Upper lobe of right lung (tissue), 1 donor: ENCODE data around the gene KLHDC7A. TPM values are rescaled to one million over a fixed set of nuclear protein-coding genes. Genes with fewer than 3 reads are reported as not detected.

ENCODE experiments used
- ATAC-seq: fragments of 200-7000 bp; cut with Tn5 transposase; one replicate; pipeline ENCODE4 v1.9.1; 2020; ENCODE audit warnings: mild to moderate bottlenecking, moderate library complexity
- DNase-seq: peaks from one replicate; pipeline ENCODE4 v3.0.0-alpha.2; 2020
- H3K27ac ChIP-seq: fragments of 200-600 bp; one replicate; pipeline ENCODE4 v1.8.0; 2022
- H3K27me3 ChIP-seq: fragments of 200-600 bp; one replicate; pipeline ENCODE4 v1.8.0; 2022; ENCODE audit warnings: mild to moderate bottlenecking
- H3K36me3 ChIP-seq: fragments of 200-600 bp; one replicate; pipeline ENCODE4 v1.8.0; 2022
- H3K4me1 ChIP-seq: fragments of 200-600 bp; one replicate; pipeline ENCODE4 v1.8.0; 2022
- H3K4me3 ChIP-seq: fragments of 200-600 bp; one replicate; pipeline ENCODE4 v1.8.0; 2022; ENCODE audit warnings: mild to moderate bottlenecking
- H3K9me3 ChIP-seq: fragments of 200-600 bp; one replicate; pipeline ENCODE4 v1.8.0; 2022
- CTCF ChIP-seq: fragments of 200-600 bp; IDR thresholded peaks from one replicate; pipeline ENCODE4 v1.8.0; 2022; ENCODE audit warnings: antibody characterized with exemption
- intact Hi-C: fragments of 100-400 bp; cut with DNase I; formaldehyde crosslinking; loops from one replicate; pipeline ENCODE4 v1.11.0; 2022
- total RNA-seq: library from RNA; stranded (reverse); fragmentation: NEBNext Ultra II Directional; extraction: Animal tissue kit (Norgen Biotek cat#: 25700); gene quantifications from one replicate; pipeline ENCODE4 v1.2.1, GENCODE V29; 2021
- donor health status: DM: no; HTN: yes; CAD: no; lungs with severe emphysema.

KLHDC7A gene
- total RNA-seq, 1 donor from 2014 or later = 1.3 TPM

DNA sequence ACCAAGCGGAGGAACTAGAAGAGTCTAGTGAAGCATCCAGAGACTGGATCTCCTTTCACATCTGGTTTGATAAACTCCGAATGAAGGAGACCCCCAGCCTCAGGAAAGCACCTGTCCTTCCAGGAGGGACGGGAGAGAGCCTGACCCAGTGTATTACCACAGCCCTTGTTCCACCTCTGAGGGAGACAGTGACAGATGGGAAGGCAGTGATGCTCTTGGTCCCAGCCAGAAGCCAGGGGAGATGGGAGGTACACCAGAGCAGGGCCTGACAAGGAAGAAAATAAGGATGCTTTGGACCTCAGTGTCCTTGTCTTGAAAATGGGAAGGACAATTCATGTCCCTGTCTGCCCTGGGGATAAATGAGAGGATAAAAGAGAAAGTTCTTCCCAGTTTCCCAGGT, 3.5 kb downstream of the KLHDC7A start:
- DNase-seq (no peak), ATAC-seq (no peak)
- intact Hi-C loops = no loop called here

GRCh38 chr1:18484721-18485120, 4.0 kb downstream of the KLHDC7A start:
- Histone ChIP-seq H3K4me1 (peaks cover 11% of the 10 kb centered on the region), H3K36me3 (no peaks in the 10 kb centered on the region), H3K9me3 (no peaks in the 10 kb centered on the region), H3K27me3 (no peaks in the 10 kb centered on the region), H3K27ac (no peak overlapping the region), H3K4me3 (no peak overlapping the region)
- ATAC-seq (no peak), DNase-seq (no peak)
- intact Hi-C loops = no loop called here
- no peak for TF ChIP-seq CTCF

More for the DNA sequence above, 3.5 kb downstream of the KLHDC7A start:
- no peak overlapping the region for H3K27ac ChIP-seq
- no peaks in the 10 kb centered on the region for H3K27me3 ChIP-seq
- H3K9me3 ChIP-seq = no peaks in the 10 kb centered on the region
- no peaks in the 10 kb centered on the region for H3K36me3 ChIP-seq
- TF ChIP-seq CTCF = no peak
- H3K4me1 ChIP-seq = peaks cover 11% of the 10 kb centered on the region
- H3K4me3 ChIP-seq = no peak overlapping the region

DNA sequence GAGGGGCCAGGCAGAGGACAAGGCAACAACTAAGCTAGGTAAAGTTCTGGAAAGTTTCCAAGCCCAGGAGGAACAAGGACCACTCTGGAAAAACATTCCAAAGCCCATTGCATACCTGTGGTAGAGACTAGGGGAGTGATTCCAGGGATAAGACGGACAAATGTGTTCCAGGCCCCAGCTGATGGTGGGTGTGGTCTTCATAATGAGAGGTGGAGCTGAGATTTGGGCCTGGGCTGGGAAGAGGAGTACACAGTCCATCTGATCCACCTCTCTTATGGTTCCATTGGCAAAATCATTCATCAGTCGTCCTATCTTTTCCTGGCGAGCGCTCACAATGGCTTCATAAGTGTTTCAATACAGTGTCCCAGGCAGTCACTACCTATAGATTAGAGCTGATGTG, 4.5 kb downstream of the KLHDC7A start:
- intact Hi-C loops = no loop called here
- H3K27ac ChIP-seq = no peak overlapping the region
- H3K4me1 ChIP-seq = peaks cover 11% of the 10 kb centered on the region
- no peaks in the 10 kb centered on the region for H3K27me3 ChIP-seq
- no peak for ATAC-seq
- DNase-seq = no peak
- no peak overlapping the region for H3K4me3 ChIP-seq
- H3K9me3 ChIP-seq = no peaks in the 10 kb centered on the region
- no peak for TF ChIP-seq CTCF
- H3K36me3 ChIP-seq = no peaks in the 10 kb centered on the region

DNA sequence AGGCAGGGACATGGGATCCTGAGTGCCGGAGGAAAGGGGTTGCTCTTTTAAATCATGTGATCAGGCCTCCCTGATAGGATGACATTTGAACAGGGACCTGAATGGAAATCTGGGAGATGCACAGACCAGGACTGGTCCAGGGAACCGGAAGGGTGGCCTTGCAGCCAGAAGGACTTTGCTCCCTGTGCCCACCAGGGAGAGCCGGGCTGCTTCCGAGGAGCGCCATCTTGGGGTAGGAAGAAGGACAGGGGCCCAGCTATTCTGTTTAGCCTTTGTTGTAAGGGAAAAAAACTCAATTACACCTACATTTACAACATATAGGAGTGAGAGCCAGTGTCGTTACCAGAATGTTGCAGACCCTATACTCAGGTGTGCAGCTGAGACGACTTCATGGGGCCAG, 5.5 kb downstream of the KLHDC7A start:
- H3K27me3 ChIP-seq = no peaks in the 10 kb centered on the region
- H3K4me3 ChIP-seq = no peak overlapping the region
- no peak for TF ChIP-seq CTCF
- no peak overlapping the region for H3K27ac ChIP-seq
- DNase-seq = no peak
- intact Hi-C loops = no loop called here
- H3K36me3 ChIP-seq = no peaks in the 10 kb centered on the region
- H3K4me1 ChIP-seq = peaks cover 2% of the 10 kb centered on the region
- H3K9me3 ChIP-seq = no peaks in the 10 kb centered on the region
- ATAC-seq = no peak

GRCh38 chr1:18489417-18490143, 8.8 kb downstream of the KLHDC7A start:
- intact Hi-C loops = no loop called here

More at GRCh38 chr1:18489417-18490143, 8.8 kb downstream of the KLHDC7A start:
- no peak for DNase-seq
- H3K27me3 ChIP-seq = no peaks in the 10 kb centered on the region
- no peak overlapping the region for H3K27ac ChIP-seq
- no peak for TF ChIP-seq CTCF
- H3K36me3 ChIP-seq = no peaks in the 10 kb centered on the region
- no peaks in the 10 kb centered on the region for H3K4me1 ChIP-seq
- ATAC-seq = no peak
- no peaks in the 10 kb centered on the region for H3K9me3 ChIP-seq
- H3K4me3 ChIP-seq = no peak overlapping the region
